Measurements from ENCODE around the gene STAG1. TPM values are rescaled to one million over a fixed set of nuclear protein-coding genes. Genes with fewer than 3 reads are reported as not detected.

Gene STAG1
- total RNA-seq, 1 donor from 2014 or later = 40.9 TPM

DNA sequence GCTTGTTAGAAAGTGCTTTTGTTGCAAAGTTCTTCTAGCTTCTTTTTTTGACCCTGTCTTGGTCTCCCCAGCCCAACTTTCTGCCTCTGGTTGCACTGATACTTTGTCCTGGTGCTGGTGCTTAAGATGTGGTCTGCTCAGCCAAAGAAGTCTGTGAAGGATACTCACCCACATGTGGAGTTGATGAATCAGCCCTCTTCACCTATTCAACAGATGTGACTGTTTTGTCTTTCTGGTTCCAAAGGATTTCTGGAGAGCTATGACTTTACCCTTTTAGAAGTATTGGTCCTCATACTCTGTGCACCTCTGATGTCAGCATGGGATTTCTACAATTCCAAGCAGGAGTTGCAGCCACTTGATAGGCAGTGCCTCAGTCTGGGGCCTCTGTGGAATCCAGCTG, 418.0 kb downstream of the STAG1 start:
- Mint-ChIP-seq H3K36me3 (ENCODE audit: low read depth) (peaks cover 17% of the 10 kb centered on the region), H3K4me3 (ENCODE audit: unreplicated experiment) (no peak overlapping the region), H3K9me3 (ENCODE audit: low read depth) (no peaks in the 10 kb centered on the region), H3K27me3 (ENCODE audit: low read depth) (no peaks in the 10 kb centered on the region), H3K4me1 (ENCODE audit: low read depth) (peaks cover 40% of the 10 kb centered on the region), H3K27ac (ENCODE audit: unreplicated experiment) (no peak overlapping the region)
- TF ChIP-seq CTCF (IDR thresholded peaks at IDR 0.05) = no peak
- DNase-seq (ENCODE audit: low spot score) = no peak

DNA sequence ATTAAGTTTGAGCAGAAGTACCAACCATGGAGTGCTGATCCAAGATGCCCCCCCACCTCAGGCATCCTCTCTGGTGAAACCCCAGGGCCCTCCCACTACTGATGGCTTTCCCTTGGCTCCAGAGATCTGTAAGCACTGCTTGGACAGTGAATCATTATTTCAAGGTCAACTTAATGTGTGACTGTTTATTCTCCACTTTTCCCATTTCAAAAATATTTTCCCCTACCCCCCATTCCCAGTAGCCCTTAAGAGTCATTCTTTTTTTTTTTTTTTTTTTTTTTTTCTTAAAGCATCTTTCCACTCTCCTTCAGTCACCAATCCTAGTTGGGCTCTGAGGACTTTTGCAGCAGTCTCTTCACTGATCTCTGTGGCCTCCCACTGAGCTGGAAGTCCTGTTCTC, 419.4 kb downstream of the STAG1 start:
- no peak overlapping the region for H3K4me3 Mint-ChIP-seq (ENCODE audit: unreplicated experiment)
- peak overlapping the region; percentile 84 for H3K27ac Mint-ChIP-seq (ENCODE audit: unreplicated experiment)
- H3K4me1 Mint-ChIP-seq (ENCODE audit: low read depth) = peaks cover 36% of the 10 kb centered on the region
- H3K9me3 Mint-ChIP-seq (ENCODE audit: low read depth) = no peaks in the 10 kb centered on the region
- no peak for DNase-seq (ENCODE audit: low spot score)
- no peak for TF ChIP-seq CTCF (IDR thresholded peaks at IDR 0.05)
- H3K27me3 Mint-ChIP-seq (ENCODE audit: low read depth) = no peaks in the 10 kb centered on the region
- H3K36me3 Mint-ChIP-seq (ENCODE audit: low read depth) = peaks cover 13% of the 10 kb centered on the region

DNA sequence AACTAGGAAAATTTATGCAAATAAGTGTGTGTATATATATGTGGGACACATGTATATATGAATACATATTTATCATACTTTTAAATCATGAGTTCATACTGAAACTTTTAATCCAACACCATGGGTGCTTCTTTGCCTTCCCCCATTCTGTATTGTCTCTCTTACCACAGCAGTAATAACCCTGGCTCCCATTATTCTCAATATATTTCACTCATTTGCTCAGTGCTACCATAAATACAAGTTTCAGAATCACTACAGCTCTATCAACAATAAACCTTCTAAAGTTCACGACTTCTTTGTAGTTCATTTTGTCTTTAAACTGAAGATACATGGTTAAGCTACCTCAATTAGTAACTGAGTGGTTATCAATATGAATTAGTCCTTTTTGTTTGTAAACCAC, 419.9 kb downstream of the STAG1 start:
- Mint-ChIP-seq H3K36me3 (ENCODE audit: low read depth) (peaks cover 12% of the 10 kb centered on the region), H3K4me1 (ENCODE audit: low read depth) (peaks cover 34% of the 10 kb centered on the region), H3K4me3 (ENCODE audit: unreplicated experiment) (no peak overlapping the region), H3K27me3 (ENCODE audit: low read depth) (no peaks in the 10 kb centered on the region), H3K9me3 (ENCODE audit: low read depth) (no peaks in the 10 kb centered on the region), H3K27ac (ENCODE audit: unreplicated experiment) (peak overlapping the region; percentile 84)
- TF ChIP-seq CTCF (IDR thresholded peaks at IDR 0.05) = no peak
- no peak for DNase-seq (ENCODE audit: low spot score)

DNA sequence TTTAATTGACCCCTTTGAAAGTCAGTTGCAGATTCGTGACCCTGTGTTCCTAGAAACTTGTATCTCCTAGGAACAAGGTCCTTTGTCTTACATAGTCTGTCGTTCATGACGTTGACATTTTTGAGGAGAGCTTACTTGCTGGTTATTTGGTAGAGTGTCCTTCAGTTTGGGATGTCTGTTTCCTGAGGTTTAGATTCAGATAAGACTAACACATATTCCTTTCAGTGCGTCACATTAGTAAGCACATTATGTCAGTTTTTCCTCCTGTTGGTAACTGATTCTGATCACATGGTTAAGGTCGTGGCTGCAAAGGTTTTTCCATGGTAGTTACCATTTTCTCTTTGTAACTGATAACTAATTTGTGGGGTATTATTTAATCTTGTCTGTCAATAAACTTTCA, 421.3 kb downstream of the STAG1 start:
- Mint-ChIP-seq H3K27ac (ENCODE audit: unreplicated experiment) (no peak overlapping the region), H3K27me3 (ENCODE audit: low read depth) (no peaks in the 10 kb centered on the region), H3K36me3 (ENCODE audit: low read depth) (peaks cover 20% of the 10 kb centered on the region), H3K4me3 (ENCODE audit: unreplicated experiment) (no peak overlapping the region), H3K9me3 (ENCODE audit: low read depth) (no peaks in the 10 kb centered on the region), H3K4me1 (ENCODE audit: low read depth) (peaks cover 23% of the 10 kb centered on the region)
- TF ChIP-seq CTCF (IDR thresholded peaks at IDR 0.05) = no peak
- no peak for DNase-seq (ENCODE audit: low spot score)

GRCh38 chr3:136329593-136329992, 422.6 kb downstream of the STAG1 start:
- H3K36me3 Mint-ChIP-seq (ENCODE audit: low read depth) = peaks cover 21% of the 10 kb centered on the region
- no peaks in the 10 kb centered on the region for H3K27me3 Mint-ChIP-seq (ENCODE audit: low read depth)
- peaks cover 20% of the 10 kb centered on the region for H3K4me1 Mint-ChIP-seq (ENCODE audit: low read depth)
- TF ChIP-seq CTCF (IDR thresholded peaks at IDR 0.05) = no peak
- no peak for DNase-seq (ENCODE audit: low spot score)
- H3K4me3 Mint-ChIP-seq (ENCODE audit: unreplicated experiment) = no peak overlapping the region
- H3K27ac Mint-ChIP-seq (ENCODE audit: unreplicated experiment) = no peak overlapping the region
- no peaks in the 10 kb centered on the region for H3K9me3 Mint-ChIP-seq (ENCODE audit: low read depth)

All from chondrocyte (in vitro differentiated cells).